Cardiac fibroblast (primary cell): ENCODE measurements around the gene CHST6.
A peak's percentile ranks its signal among the peaks of the same experiment; 100 is the strongest.
"Not testable (repeated sequence)": the region's sequence is repeated elsewhere in the genome, so short reads cannot be mapped to it uniquely, and the experiment has no call there.

Experiments
- DNase-seq, 2 donors: peaks; one replicate each; pipeline versions ENCODE4 v3.0.0 to v3.0.0-alpha.2; 2010; ENCODE audit warnings: low read depth in 2 of 2
- H3K4me3 ChIP-seq, 2 donors: replicated peaks in 1 of 2; 1 replicate in 1 of 2; 2 replicates in 1 of 2; pipeline ENCODE4 v1.5.1; 2011; ENCODE audit warnings: low read depth in 2 of 2, low read length in 2 of 2, mild to moderate bottlenecking in 2 of 2, moderate library complexity in 1 of 2
- TF ChIP-seq, protein P1 (sequence below): IDR thresholded peaks from one replicate; pipeline ENCODE4 v1.5.1; 2011; ENCODE audit warnings: low read depth, mild to moderate bottlenecking, low read length, inconsistent platforms

CHST6 gene

DNA sequence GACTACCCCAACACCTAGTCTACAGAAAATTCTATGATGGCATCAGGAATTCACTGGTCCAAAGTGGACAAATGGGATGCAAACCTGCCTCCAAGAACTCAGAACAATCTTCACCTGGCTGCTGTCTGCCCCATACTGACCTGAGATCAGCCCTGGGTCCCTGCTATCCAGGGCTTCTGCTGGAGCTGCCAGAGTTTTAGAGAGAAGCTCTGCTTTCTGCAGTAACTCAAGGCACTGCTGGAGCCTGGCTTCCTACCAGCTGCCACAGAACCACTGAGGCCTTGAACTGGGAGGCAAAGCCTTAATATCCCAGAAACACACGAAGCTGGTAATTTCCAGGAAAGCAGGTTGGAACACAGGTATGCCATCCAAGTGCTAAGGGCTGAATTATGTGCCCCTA is 38.3 kb downstream of the CHST6 start:
- H3K4me3 ChIP-seq = no peak overlapping the region
- TF ChIP-seq, protein P1, sequence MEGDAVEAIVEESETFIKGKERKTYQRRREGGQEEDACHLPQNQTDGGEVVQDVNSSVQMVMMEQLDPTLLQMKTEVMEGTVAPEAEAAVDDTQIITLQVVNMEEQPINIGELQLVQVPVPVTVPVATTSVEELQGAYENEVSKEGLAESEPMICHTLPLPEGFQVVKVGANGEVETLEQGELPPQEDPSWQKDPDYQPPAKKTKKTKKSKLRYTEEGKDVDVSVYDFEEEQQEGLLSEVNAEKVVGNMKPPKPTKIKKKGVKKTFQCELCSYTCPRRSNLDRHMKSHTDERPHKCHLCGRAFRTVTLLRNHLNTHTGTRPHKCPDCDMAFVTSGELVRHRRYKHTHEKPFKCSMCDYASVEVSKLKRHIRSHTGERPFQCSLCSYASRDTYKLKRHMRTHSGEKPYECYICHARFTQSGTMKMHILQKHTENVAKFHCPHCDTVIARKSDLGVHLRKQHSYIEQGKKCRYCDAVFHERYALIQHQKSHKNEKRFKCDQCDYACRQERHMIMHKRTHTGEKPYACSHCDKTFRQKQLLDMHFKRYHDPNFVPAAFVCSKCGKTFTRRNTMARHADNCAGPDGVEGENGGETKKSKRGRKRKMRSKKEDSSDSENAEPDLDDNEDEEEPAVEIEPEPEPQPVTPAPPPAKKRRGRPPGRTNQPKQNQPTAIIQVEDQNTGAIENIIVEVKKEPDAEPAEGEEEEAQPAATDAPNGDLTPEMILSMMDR = no peak
- no peak for DNase-seq

DNA sequence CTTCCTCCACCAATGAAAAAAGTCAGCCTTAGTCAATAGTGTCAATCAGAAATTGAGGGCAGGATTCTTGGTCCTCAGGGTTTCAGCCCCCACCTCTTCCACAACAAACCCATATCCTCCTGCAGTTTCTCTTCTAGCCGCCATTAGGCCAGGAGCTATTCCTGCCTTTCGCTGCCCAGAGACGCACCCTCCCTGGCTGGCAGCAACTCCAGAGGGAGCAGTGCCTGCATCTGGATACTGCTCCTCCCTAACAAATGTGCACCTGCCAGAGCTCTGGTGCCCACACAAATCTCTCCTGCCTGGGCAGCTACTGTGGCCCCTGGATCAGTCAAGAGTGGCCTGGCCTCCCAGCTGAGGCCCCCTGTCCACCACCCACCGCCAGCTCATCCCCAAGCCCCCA is 38.8 kb downstream of the CHST6 start:
- not testable (repeated sequence) for H3K4me3 ChIP-seq, DNase-seq

DNA sequence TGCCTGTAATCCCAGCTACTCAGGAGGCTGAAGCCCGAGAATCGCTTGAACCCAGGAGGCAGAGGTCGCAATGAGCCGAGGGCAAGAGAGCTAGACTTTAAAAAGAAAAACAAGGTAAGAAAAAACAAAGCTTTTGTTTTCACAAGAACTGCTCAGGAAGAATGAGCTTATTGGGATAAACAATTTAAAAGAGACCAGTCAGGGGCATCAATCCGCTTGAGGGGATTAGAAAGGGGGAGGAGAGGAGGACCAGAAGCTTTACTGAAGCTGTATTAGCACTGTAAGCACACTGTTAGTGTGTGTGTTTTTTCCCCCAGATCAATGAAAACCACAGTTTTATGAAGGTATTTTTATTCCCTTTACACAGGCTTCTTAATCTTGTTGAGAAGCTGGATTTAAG is 39.6 kb downstream of the CHST6 start:
- no peak overlapping the region for H3K4me3 ChIP-seq
- DNase-seq = no peak
- TF ChIP-seq, protein P1 = no peak

DNA sequence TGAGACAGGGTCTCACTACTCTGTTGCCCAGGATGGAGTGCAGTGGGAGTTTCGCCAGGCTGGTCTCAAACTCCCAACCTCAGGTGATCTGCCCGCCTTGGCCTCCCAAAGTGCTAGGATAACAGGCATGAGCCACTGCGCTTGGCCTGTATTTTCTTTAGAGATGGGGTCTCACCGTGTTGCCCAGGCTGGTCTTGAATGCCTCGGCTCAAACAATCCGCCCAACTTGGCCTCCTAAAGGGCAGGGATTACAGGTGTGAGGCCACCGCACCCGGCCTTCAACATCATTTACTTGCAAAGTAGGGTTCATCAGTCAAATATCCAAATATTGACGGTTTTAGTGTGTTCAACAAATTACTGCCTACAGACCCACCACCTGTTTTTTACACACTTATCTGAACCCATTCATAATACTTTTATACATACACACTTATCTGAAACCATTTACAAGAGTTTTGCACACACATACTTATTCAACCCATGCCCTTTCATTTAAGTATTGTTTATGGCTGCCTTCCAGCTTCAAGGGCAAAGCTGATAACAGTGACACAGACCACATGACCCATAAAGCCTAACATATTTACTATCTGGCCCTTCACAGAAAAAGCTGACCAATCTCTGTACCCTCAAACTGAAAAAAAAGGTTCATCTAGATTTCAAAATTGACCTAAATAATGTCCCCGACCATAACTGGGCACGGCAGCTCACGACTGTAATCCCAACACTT is 42.6 kb downstream of the CHST6 start:
- TF ChIP-seq, protein P1 = no peak
- no peak for DNase-seq
- H3K4me3 ChIP-seq = no peak overlapping the region

DNA sequence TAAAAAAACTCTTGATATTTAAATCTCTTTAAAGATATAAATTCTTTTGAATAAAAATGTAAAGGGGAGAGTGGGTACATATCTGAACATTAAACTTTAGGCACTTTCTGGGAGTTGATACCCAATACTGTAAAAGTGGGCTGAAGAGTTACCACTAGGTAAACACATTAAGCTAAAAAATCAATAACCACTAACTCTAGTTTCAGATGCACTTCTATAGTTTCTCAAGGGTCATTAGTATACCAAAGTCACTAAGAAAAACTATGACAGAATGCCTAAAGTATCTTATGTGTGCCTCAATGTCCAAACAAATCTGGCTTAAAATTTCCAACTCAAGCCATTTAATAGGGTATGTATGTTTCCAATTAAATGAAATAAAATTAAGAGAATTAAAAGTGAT is 48.8 kb downstream of the CHST6 start:
- TF ChIP-seq, protein P1 = no peak
- H3K4me3 ChIP-seq = no peak overlapping the region
- DNase-seq = no peak

DNA sequence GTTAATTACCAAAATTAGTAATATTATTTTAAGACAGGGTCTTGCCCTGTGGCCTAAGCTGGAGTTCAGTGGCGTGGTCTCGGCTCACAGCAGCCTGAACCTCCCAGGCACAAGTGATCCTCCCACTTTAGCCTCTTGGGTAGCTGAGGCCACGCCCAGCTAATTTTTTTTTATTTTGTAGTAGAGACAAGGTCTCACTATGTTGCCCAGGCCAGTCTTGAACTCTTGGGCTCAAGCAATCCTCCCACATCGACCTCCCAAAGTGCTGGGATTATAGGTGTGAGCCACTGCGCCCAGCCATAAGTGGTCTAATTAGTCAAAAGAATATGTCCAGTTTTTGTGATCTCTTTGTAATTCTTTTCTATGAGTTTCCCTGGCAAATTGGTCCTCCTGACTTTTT is 49.9 kb downstream of the CHST6 start:
- no peak for DNase-seq
- TF ChIP-seq, protein P1 = no peak
- H3K4me3 ChIP-seq = no peak overlapping the region

DNA sequence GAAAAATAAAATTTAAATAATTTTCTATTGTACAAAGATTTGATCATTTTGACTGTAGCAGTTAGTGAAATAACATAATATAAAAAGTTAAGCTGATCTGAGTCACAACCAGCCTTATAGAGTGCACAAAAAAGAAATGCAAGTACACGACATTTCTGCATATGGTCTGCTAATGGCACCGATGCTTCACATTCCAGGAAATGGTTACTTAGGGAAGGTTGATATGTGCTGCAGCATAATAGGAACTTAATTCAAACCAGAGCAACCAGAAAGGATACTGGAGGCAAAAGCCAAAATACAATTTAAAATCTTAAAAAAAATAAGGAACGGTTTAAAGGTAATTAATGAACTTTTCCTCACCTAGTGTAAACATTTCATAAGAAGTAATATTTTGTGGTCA is 51.9 kb downstream of the CHST6 start:
- TF ChIP-seq, protein P1 = no peak
- DNase-seq = peak in 1 of 2 donors; percentile 43

More for the DNA sequence above, 51.9 kb downstream of the CHST6 start:
- no peak overlapping the region for H3K4me3 ChIP-seq
